Thyroid gland (tissue), 4 donors: ENCODE data around the gene DSCAM.

Experiments
- POLR2A ChIP-seq, 2 donors: fragments of 450-650 bp; IDR thresholded peaks; one replicate each; pipeline ENCODE4 v1.6.1; 2017; ENCODE audit warnings: antibody characterized with exemption in 2 of 2, mild to moderate bottlenecking in 2 of 2, moderate library complexity in 1 of 2
- TF ChIP-seq, protein P1 (sequence below), 6 experiments: fragments of 200-600 bp in 3 of 6; fragments of 450-650 bp in 3 of 6; sonication (generic) in 3 of 6; IDR thresholded peaks; one replicate each; pipeline ENCODE4 v1.5.1; 2016 to 2019; ENCODE audit warnings: antibody characterized with exemption in 6 of 6, mild to moderate bottlenecking in 2 of 6, inconsistent platforms in 1 of 6, moderate library complexity in 1 of 6

DNA sequence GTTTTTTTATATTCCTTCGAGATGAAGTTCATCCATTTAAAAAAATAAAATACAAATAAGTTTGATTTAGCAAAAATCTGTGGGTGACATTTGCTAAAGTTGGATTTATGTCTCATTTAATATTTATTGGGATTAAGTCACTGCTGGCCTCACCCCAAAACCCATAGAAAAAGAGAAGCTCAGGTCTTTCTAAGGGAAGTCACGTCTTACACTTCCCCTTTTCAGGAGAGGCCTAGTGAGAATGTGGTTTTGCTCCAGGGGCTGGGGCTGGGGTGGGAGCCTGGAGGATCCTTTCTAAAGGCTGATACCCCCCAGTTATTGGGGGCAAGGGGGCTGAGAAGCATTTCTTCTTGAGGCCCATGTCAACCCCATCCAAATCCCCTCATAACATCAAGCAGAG, 300.3 kb downstream of the DSCAM start:
- TF ChIP-seq, protein P1, sequence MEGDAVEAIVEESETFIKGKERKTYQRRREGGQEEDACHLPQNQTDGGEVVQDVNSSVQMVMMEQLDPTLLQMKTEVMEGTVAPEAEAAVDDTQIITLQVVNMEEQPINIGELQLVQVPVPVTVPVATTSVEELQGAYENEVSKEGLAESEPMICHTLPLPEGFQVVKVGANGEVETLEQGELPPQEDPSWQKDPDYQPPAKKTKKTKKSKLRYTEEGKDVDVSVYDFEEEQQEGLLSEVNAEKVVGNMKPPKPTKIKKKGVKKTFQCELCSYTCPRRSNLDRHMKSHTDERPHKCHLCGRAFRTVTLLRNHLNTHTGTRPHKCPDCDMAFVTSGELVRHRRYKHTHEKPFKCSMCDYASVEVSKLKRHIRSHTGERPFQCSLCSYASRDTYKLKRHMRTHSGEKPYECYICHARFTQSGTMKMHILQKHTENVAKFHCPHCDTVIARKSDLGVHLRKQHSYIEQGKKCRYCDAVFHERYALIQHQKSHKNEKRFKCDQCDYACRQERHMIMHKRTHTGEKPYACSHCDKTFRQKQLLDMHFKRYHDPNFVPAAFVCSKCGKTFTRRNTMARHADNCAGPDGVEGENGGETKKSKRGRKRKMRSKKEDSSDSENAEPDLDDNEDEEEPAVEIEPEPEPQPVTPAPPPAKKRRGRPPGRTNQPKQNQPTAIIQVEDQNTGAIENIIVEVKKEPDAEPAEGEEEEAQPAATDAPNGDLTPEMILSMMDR (IDR thresholded peaks at IDR 0.05), result no peak
- no peak for TF ChIP-seq POLR2A (IDR thresholded peaks at IDR 0.05)
